NB4 (cell line): ENCODE results near the gene DLG5.

ENCODE experiments used
- DNase-seq: peaks from one replicate; pipeline ENCODE4 v3.0.0; 2010; ENCODE audit warnings: low read depth
- H3K4me3 ChIP-seq: one replicate; pipeline ENCODE4 v1.5.1; 2011; ENCODE audit warnings: mild to moderate bottlenecking, low read depth, low read length, moderate library complexity
- MYC ChIP-seq: IDR thresholded peaks from 2 replicates; pipeline ENCODE4 v1.6.1; 2011; ENCODE audit warnings: low read depth, low read length
- POLR2A ChIP-seq: IDR thresholded peaks from 2 replicates; pipeline ENCODE4 v1.6.1; 2011; ENCODE audit warnings: mild to moderate bottlenecking; ENCODE audit not compliant: insufficient read length; ENCODE audit errors: extremely low read depth
- TF ChIP-seq, protein P1 (sequence below): IDR thresholded peaks from one replicate; pipeline ENCODE4 v1.5.1; 2012; ENCODE audit warnings: low read depth, low read length
- TF ChIP-seq, protein P2 (sequence below): IDR thresholded peaks from 2 replicates; pipeline ENCODE4 v1.6.1; 2011; ENCODE audit warnings: low read depth, low read length

The DLG5 gene

DNA sequence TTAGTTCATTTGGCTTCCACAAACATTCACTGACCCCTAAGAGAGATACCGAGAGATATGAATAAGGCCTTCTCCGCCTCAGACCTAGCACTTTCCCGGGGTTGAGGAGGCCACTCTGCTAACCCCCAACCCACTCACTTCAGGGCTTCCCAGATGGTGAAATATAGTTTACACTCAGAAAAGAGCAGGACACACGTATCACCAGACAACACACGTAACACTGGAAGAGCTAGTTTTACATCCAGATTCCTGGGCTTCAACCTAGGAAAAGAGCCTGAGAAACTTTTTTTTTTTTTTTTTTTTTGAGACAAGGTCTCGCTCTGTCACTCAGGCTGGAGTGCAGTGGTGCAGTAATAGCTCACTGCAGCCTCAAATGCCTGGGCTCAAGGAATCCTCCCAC lies 15.2 kb upstream of the DLG5 start:
- DNase-seq, result no peak
- TF ChIP-seq, protein P1, sequence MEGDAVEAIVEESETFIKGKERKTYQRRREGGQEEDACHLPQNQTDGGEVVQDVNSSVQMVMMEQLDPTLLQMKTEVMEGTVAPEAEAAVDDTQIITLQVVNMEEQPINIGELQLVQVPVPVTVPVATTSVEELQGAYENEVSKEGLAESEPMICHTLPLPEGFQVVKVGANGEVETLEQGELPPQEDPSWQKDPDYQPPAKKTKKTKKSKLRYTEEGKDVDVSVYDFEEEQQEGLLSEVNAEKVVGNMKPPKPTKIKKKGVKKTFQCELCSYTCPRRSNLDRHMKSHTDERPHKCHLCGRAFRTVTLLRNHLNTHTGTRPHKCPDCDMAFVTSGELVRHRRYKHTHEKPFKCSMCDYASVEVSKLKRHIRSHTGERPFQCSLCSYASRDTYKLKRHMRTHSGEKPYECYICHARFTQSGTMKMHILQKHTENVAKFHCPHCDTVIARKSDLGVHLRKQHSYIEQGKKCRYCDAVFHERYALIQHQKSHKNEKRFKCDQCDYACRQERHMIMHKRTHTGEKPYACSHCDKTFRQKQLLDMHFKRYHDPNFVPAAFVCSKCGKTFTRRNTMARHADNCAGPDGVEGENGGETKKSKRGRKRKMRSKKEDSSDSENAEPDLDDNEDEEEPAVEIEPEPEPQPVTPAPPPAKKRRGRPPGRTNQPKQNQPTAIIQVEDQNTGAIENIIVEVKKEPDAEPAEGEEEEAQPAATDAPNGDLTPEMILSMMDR, result no peak
- TF ChIP-seq MYC, result no peak
- TF ChIP-seq, protein P2, sequence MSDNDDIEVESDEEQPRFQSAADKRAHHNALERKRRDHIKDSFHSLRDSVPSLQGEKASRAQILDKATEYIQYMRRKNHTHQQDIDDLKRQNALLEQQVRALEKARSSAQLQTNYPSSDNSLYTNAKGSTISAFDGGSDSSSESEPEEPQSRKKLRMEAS, result no peak
- no peak overlapping the region for H3K4me3 ChIP-seq

DNA sequence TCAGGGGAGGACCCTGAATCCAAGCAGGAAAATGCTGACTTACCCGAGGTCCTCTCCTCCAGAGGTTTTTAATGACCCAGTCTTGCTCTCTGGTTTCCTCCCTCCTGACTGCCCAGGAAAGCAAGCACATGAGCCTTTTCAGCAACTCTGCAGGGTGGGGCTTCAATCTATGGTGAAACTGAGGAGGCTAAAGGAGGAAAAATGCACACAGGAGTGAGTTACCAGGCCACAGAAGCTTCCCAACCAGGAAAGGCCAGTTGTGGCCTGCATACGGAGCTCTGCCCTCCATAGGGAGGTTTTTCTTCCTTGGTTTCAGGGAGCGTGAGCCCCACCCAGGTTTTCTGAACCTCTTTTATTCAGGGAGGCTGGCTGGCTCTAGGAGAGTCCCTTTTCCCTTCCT lies 14.1 kb upstream of the DLG5 start:
- DNase-seq, result no peak
- TF ChIP-seq, protein P1, result no peak
- no peak for TF ChIP-seq POLR2A
- TF ChIP-seq MYC, result no peak
- TF ChIP-seq, protein P2, result no peak
- no peak overlapping the region for H3K4me3 ChIP-seq

DNA sequence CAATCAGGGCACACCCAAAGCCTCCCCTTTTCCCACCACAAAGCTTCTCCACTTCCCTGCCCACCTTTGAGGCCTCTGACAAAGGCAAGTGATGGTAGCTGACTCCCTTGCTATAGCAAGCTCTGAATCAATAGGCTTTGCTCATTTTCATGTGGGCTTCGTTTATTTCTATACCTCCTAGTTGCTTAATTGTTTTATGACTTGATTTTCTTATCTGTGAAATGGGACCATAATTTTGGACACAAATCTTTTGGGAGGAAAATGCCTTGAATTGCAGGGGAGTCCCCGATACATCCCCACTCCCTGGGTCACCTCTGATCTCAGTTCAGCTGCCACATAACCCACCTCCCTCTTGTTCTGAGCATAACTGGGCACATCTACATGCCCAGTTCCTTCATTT lies 13.7 kb upstream of the DLG5 start:
- TF ChIP-seq, protein P2, result no peak
- TF ChIP-seq MYC (no peak), POLR2A (no peak)
- TF ChIP-seq, protein P1, result no peak
- no peak overlapping the region for H3K4me3 ChIP-seq
- no peak for DNase-seq

DNA sequence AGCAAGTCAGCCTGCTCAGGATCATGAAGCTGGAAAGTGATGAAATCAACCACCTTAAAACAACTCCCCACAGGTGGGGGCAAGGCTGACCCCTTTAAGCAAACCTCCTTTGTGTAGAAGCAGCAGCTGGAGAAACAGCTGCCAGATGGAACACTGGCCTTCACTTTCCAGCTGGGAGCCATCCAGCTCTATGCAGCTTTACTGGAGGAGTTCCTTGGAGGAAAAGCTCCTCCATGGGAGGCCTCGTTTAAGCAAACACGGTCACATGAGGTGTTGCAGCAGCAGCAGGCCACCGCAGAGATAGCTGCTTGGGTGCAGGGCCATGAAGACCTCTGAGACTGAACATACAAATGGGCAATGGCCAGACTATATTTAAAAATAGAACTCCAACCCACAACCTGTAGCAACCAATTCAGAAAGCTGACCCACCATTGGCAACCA lies 13.0 kb upstream of the DLG5 start:
- TF ChIP-seq POLR2A, result no peak
- TF ChIP-seq, protein P2, result no peak
- no peak for TF ChIP-seq MYC
- TF ChIP-seq, protein P1, result no peak
- no peak overlapping the region for H3K4me3 ChIP-seq
- DNase-seq, result no peak

DNA sequence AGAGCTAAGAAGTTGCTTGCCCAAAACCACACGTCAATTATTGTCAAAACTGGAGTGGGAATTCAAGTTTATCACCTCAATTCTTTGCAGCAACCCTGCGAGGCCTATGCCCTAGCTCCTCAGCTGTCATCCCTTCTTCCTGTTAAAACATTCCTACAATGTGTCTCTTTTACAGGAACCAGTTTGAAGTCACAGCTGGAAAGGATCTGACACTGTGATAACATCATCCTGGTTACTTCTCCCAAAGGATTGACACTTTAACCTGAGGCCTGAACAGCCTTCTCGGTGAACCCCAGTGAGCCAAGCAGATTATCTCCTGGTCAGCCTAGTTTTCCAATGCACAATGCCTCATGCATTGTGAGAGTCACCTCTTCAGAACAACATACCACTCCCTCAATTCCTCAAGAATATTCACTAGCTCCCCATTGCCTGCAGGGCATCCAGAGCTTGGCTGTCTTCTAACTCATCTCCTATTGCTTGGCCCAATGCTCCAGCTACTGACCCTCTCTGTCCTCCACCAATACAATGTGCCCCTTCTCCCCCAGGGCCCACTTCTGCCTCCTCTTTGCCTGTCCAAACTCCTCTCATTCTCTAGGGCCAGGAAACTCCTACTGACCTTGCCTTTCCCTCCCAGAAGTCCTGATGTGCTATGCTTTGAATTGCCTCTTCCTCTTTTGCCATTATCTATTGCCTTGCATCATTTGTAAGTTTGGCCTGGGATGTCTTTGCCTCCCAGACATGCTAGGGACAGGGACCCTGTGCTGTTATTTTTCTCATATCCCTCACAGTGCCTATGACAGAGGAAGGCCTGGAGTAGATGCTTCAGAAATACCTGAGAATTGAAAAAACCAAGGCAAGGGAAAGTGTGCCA lies 10.4 kb upstream of the DLG5 start:
- H3K4me3 ChIP-seq, result no peak overlapping the region
- no peak for TF ChIP-seq MYC
- TF ChIP-seq, protein P1, result no peak
- TF ChIP-seq, protein P2, result no peak
- no peak for TF ChIP-seq POLR2A
- DNase-seq, result peak; percentile 36
